Panc1 (cell line): ENCODE measurements around the gene SLC1A2.

Experiments used
- CTCF ChIP-seq: fragments of 450-650 bp; IDR thresholded peaks from 2 replicates; pipeline ENCODE4 v1.5.1; 2017; ENCODE audit warnings: mild to moderate bottlenecking
- POLR2AphosphoS5 ChIP-seq: IDR thresholded peaks from 2 replicates; pipeline ENCODE4 v1.6.1; 2012; ENCODE audit warnings: mild to moderate bottlenecking, low read depth, low read length, moderate library complexity
- REST ChIP-seq, 2 experiments: IDR thresholded peaks; 2 replicates each; pipeline ENCODE4 v1.6.1; 2011 to 2012; ENCODE audit warnings: low read depth in 2 of 2, control low read depth in 1 of 2, low read length in 1 of 2, mild to moderate bottlenecking in 1 of 2, moderate library complexity in 1 of 2; ENCODE audit not compliant: insufficient read depth in 1 of 2

- TF ChIP-seq CTCF (no peak), POLR2AphosphoS5 (no peak), REST (IDR thresholded peaks at IDR 0.05; ENCODE audit: insufficient read depth in 1 of 2, low read depth in 2 of 2, low read length in 1 of 2) (no peak)
Observed at GRCh38 chr11:35324981-35325380, 94.4 kb downstream of the SLC1A2 start.
